Thyroid gland (tissue), 4 donors: ENCODE data around the gene OR2M3. TPM values are rescaled to one million over a fixed set of nuclear protein-coding genes. Genes with fewer than 3 reads are reported as not detected.

Experiments used
- DNase-seq, 2 donors: peaks; one replicate each; pipeline ENCODE4 v3.0.0-alpha.2; 2019
- H3K27ac ChIP-seq, 3 donors: fragments of 200-600 bp; sonication (generic); 1 replicate in 2 of 3; 2 replicates in 1 of 3; pipeline ENCODE4 v1.5.1; 2016 to 2019; ENCODE audit warnings: mild to moderate bottlenecking in 1 of 3, moderate library complexity in 1 of 3
- H3K27me3 ChIP-seq: fragments of 200-600 bp; sonication (generic); one replicate; pipeline ENCODE4 v1.5.1; 2019
- H3K36me3 ChIP-seq, 2 donors: fragments of 200-600 bp; sonication (generic); one replicate each; pipeline ENCODE4 v1.5.1; 2016 to 2019
- H3K4me1 ChIP-seq, 2 donors: fragments of 200-600 bp; sonication (generic); one replicate each; pipeline ENCODE4 v1.5.1; 2017 to 2019
- H3K4me3 ChIP-seq, 3 donors: fragments of 200-600 bp; sonication (generic); replicated peaks in 1 of 3; 1 replicate in 2 of 3; 2 replicates in 1 of 3; pipeline ENCODE4 v1.5.1; 2016; ENCODE audit warnings: mild to moderate bottlenecking in 1 of 3
- H3K9me3 ChIP-seq: fragments of 200-600 bp; sonication (generic); one replicate; pipeline ENCODE4 v1.5.1; 2017
- CTCF ChIP-seq, 6 experiments: fragments of 200-600 bp in 3 of 6; fragments of 450-650 bp in 3 of 6; sonication (generic) in 3 of 6; IDR thresholded peaks; one replicate each; pipeline ENCODE4 v1.5.1; 2016 to 2019; ENCODE audit warnings: antibody characterized with exemption in 6 of 6, mild to moderate bottlenecking in 2 of 6, inconsistent platforms in 1 of 6, moderate library complexity in 1 of 6
- POLR2A ChIP-seq, 2 donors: fragments of 450-650 bp; IDR thresholded peaks; one replicate each; pipeline ENCODE4 v1.6.1; 2017; ENCODE audit warnings: antibody characterized with exemption in 2 of 2, mild to moderate bottlenecking in 2 of 2, moderate library complexity in 1 of 2
- WGBS, 2 donors: methylation state at CpG; one replicate each; pipeline ENCODE4 v1.1.5; 2017; 5-methylcytosine and 5-hydroxymethylcytosine counted together
- intact Hi-C: fragments of 100-400 bp; cut with DNase I; formaldehyde crosslinking; loops from one replicate; pipeline ENCODE4 v1.15.1; 2023
- total RNA-seq, 4 donors: library from RNA; depleted of rRNA; stranded (reverse); fragments of >200 nt; gene quantifications; one replicate each; pipeline ENCODE4 v1.2.3, GENCODE V29; 2016

Gene OR2M3
- total RNA-seq, 4 donors from 2014 or later, result not detected

DNA sequence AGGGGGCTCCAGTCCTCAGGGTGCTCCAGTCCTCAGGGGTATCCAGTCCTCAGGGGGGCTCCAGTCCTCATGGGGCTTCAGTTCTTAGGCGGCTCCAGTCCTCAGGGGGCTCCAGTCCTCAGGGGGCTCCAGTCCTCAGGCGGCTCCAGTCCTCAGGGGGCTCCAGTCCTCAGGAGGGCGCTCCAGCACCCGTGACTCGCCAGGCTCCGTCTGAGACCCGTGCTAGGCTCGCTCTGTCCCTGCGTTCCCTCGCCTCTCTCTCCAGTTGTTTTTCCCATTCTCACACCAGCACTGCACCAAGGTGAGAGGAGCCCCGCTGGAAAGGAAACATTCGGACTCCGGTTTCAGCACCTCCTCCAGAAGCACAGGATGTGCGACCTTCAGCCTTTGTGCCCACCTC, 31.9 kb upstream of the OR2M3 start:
- H3K4me3 ChIP-seq, result no peak overlapping the region
- no peaks in the 10 kb centered on the region for H3K4me1 ChIP-seq
- intact Hi-C loops, result no loop called here
- no peaks in the 10 kb centered on the region for H3K9me3 ChIP-seq
- no peaks in the 10 kb centered on the region for H3K36me3 ChIP-seq
- 93 to 96% methylated on average over 13 to 14 of the region's 14 CpGs for WGBS, 2 donors
- no peak for DNase-seq
- no peak for TF ChIP-seq POLR2A (IDR thresholded peaks at IDR 0.05)
- TF ChIP-seq CTCF (IDR thresholded peaks at IDR 0.05), result no peak
- no peak overlapping the region for H3K27ac ChIP-seq
- H3K27me3 ChIP-seq, result no peaks in the 10 kb centered on the region

- Histone ChIP-seq H3K4me1 (no peaks in the 10 kb centered on the region), H3K4me3 (no peak within 1 kb of the TSS), H3K36me3 (no peaks in the 10 kb centered on the region), H3K9me3 (no peaks in the 10 kb centered on the region), H3K27ac (no peak within 1 kb of the TSS), H3K27me3 (no peaks in the 10 kb centered on the region)
- no peak for TF ChIP-seq POLR2A (IDR thresholded peaks at IDR 0.05)
- TF ChIP-seq CTCF (IDR thresholded peaks at IDR 0.05), result no peak
- no peak for DNase-seq
- intact Hi-C loops, result no loop called here
Measured at GRCh38 chr1:248174521-248174920, 22.5 kb upstream of the OR2M3 start, which contains the start of gene OR2M2. OR2M2 (plus strand) TSS chr1:248174821; CDS start chr1:248179986, 5,165 bp downstream.

- Histone ChIP-seq H3K36me3 (no peaks in the 10 kb centered on the region), H3K9me3 (no peaks in the 10 kb centered on the region), H3K4me1 (no peaks in the 10 kb centered on the region), H3K27me3 (no peaks in the 10 kb centered on the region), H3K4me3 (no peak overlapping the region), H3K27ac (no peak overlapping the region)
- TF ChIP-seq POLR2A (IDR thresholded peaks at IDR 0.05) (no peak), CTCF (IDR thresholded peaks at IDR 0.05) (no peak)
- no peak for DNase-seq
- WGBS, 2 donors, result 66 to 73% methylated on average over 7 of the region's 7 CpGs
- intact Hi-C loops, result no loop called here
Measured at GRCh38 chr1:248183996-248184395, 13.1 kb upstream of the OR2M3 start.

DNA sequence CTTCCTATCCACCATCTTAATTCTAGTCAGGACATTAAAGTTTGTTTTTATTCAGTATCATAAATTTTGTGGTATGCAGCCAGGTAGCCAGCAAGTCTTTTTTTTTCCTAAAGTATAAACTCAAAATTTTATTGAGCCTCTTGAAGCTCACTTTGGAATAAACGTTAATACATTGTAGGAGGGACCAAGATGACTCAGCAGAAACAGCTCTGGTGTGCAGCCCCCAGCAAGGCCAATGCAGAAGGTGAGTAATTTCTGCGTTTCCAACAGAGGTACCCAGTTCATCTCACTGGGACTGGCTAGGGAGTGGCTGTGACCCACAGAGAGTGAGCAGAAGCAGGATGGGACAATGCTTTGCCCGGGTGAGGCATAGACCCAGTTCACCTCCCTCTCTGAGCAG, 9.7 kb upstream of the OR2M3 start:
- Histone ChIP-seq H3K36me3 (no peaks in the 10 kb centered on the region), H3K4me3 (no peak overlapping the region), H3K4me1 (no peaks in the 10 kb centered on the region), H3K9me3 (no peaks in the 10 kb centered on the region), H3K27me3 (no peaks in the 10 kb centered on the region), H3K27ac (no peak overlapping the region)
- WGBS, 2 donors, result 31 to 77% methylated on average over 2 to 3 of the region's 3 CpGs
- DNase-seq, result no peak
- intact Hi-C loops, result no loop called here
- TF ChIP-seq CTCF (IDR thresholded peaks at IDR 0.05) (no peak), POLR2A (IDR thresholded peaks at IDR 0.05) (no peak)

DNA sequence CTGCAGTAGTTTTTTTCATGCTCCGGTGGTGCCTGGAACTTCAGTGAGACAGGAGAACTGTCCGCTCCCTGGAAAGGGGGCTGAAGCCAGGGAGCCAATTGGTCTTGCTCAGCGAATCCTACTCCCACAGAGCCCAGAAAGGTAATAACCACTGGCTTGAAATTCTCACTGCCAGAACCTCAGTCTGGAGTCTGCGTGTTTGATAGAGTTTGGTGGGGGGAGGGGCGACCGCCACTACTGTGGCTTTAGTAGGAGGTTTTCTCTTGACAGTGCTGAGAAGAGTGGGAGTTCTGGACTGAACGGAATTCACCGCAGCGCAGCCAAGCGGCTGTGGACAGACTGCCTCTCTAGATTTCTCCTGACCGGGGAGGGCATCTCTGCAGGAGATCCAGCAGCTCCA, 8.0 kb upstream of the OR2M3 start:
- no peak for DNase-seq
- H3K27me3 ChIP-seq, result no peaks in the 10 kb centered on the region
- no peaks in the 10 kb centered on the region for H3K4me1 ChIP-seq
- no peaks in the 10 kb centered on the region for H3K9me3 ChIP-seq
- WGBS, 2 donors, result 30 to 34% methylated on average over 9 to 11 of the region's 11 CpGs
- no peak for TF ChIP-seq POLR2A (IDR thresholded peaks at IDR 0.05)
- no peak for TF ChIP-seq CTCF (IDR thresholded peaks at IDR 0.05)
- H3K27ac ChIP-seq, result no peak overlapping the region
- no peak overlapping the region for H3K4me3 ChIP-seq
- intact Hi-C loops, result no loop called here
- no peaks in the 10 kb centered on the region for H3K36me3 ChIP-seq
